ENCODE measurements around the gene MAST3. TPM values are rescaled to one million over a fixed set of nuclear protein-coding genes. Genes with fewer than 3 reads are reported as not detected.

Gene MAST3
- total and polyA plus RNA-seq, 2 of the 8 experiments (the other 6 are each of a cell fraction or from before 2014, with no cell fraction given) = 3.4 to 9.0 TPM

DNA sequence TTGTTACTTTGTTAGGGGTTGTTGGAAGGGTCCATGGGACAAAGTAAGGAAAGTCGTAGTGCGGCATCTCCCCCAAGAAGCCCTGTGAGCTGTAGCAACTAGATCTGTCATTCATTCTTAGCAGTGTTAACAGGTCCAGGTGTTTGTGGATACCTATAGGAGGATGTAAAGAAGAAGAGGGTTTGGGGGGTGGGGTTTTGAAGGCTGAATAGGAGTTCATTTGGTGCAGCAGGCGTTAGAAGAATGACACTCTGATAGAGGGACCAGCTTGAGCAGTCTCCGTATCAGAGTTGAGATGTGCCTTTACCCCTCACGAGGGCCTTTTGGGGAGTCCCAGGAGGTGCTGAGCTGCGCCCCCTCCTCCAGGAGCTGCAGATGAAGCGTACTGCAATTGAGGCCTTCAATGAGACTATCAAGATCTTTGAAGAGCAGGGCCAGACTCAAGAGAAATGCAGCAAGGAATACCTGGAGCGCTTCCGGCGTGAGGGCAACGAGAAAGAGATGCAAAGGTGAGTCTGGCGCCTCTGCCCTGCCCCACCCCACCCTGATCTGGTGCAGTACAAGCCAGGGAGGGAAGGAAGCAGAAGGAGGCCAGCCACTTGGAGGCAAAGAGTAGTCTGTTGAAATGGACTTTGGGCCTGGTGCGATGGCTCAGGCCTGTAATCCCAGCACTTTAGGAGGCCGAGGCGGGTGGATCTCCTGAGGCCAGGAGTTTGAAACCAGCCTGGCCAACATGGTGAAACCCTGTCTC, 68.4 kb downstream of the MAST3 start:
- WGBS, 2 experiments (ENCODE audit: extremely low coverage in 1 of 2, insufficient coverage in 1 of 2, insufficient read length in 1 of 2, insufficient replicate concordance in 2 of 2, low coverage in 1 of 2, low lambda C conversion rate in 2 of 2, missing lambda C conversion rate in 1 of 2) = 96% methylated on average over 14 of the region's 15 CpGs; no CpG with 5 or more reads in 1 of the 2 experiments
- peaks cover 0 to 3% (median 3%) of the 10 kb centered on the region in 4 experiments; a peak in 5 of 7 replicates for H3K4me1 ChIP-seq (replicated peaks in 1 of 4; ENCODE audit: control insufficient read depth in 3 of 4, insufficient read depth in 4 of 4, low read length in 3 of 4)
- no peak overlapping the region for H3K4ac ChIP-seq (replicated peaks; ENCODE audit: insufficient read length, low read depth, low read length)
- no peak overlapping the region for H2BK12ac ChIP-seq (ENCODE audit: low read depth, low read length)
- H3K79me2 ChIP-seq (ENCODE audit: control insufficient read depth in 1 of 2, insufficient read depth in 2 of 2, low read length in 2 of 2) = no peaks in the 10 kb centered on the region
- no peak overlapping the region for H4K91ac ChIP-seq (replicated peaks; ENCODE audit: insufficient read length, low read length)
- H3K18ac ChIP-seq (ENCODE audit: extremely low read depth, low read length) = no peak overlapping the region
- no peak overlapping the region for H2BK20ac ChIP-seq (ENCODE audit: low read length)
- H3K14ac ChIP-seq (ENCODE audit: insufficient read length) = no peak overlapping the region
- no peak overlapping the region for H4K5ac ChIP-seq (ENCODE audit: insufficient read length, low read depth, low read length)
- H3K36me3 ChIP-seq (ENCODE audit: control insufficient read depth in 2 of 4, insufficient read depth in 4 of 4, low read length in 3 of 4) = peaks cover 9 to 38% (median 24%) of the 10 kb centered on the region in 4 experiments; a peak in 7 of 8 replicates
- H3K79me1 ChIP-seq (ENCODE audit: low read depth, low read length) = no peaks in the 10 kb centered on the region
- no peak overlapping the region; the same call in 1 of the 2 replicates for H4K8ac ChIP-seq (ENCODE audit: extremely low read depth, insufficient read depth, low read length)
- no peak overlapping the region for H2BK15ac ChIP-seq (ENCODE audit: low read length)
- no peak for FAIRE-seq
- H3K9me3 ChIP-seq (ENCODE audit: insufficient read depth in 2 of 2, low read depth in 1 of 2, low read length in 1 of 2) = no peaks in the 10 kb centered on the region
- no peak overlapping the region for H3K27ac ChIP-seq (ENCODE audit: low read depth, low read length)
- H3K23ac ChIP-seq (ENCODE audit: insufficient read length) = no peak overlapping the region
- no peak for DNase-seq (ENCODE audit: low read depth in 1 of 2, low spot score in 2 of 2)
- ChIA-PET POLR2A (ENCODE audit: partially characterized antibody) (interaction anchor here (0.6 to 1.4 kb wide), 2 partner anchors 11 to 26 kb away, joined by 3 to 4 read pairs; no protein-coding TSS in a partner anchor), CTCF (ENCODE audit: partially characterized antibody) (interaction anchor here (1.0 to 2.6 kb wide), 7 partner anchors 11 to 107 kb away, joined by 3 to 15 read pairs (median 5); no protein-coding TSS in a partner anchor)
- H3K4me3 ChIP-seq (ENCODE audit: extremely low read depth in 1 of 4, insufficient read depth in 2 of 4, low read depth in 3 of 4, low read length in 4 of 4) = no peak overlapping the region
- H2BK120ac ChIP-seq (replicated peaks; ENCODE audit: low read depth, low read length) = no peak overlapping the region
- H2AK5ac ChIP-seq (ENCODE audit: low read depth, low read length) = no peak overlapping the region
- H3K27me3 ChIP-seq (replicated peaks in 1 of 4; ENCODE audit: control insufficient read depth in 3 of 4, extremely low read depth in 1 of 4, insufficient read depth in 3 of 4, low read length in 3 of 4) = no peaks in the 10 kb centered on the region
- no peak overlapping the region for H2AFZ ChIP-seq (ENCODE audit: low read length)
- no peak overlapping the region for H3K4me2 ChIP-seq (ENCODE audit: insufficient read depth in 1 of 2, low read depth in 2 of 2, low read length in 2 of 2)
- no peak overlapping the region for H3K56ac ChIP-seq (replicated peaks; ENCODE audit: insufficient read length, low read depth, low read length)
- H4K20me1 ChIP-seq (replicated peaks in 1 of 2; ENCODE audit: control insufficient read depth in 1 of 2, insufficient read depth in 2 of 2, low read length in 2 of 2) = peaks cover 0 to 7% of the 10 kb centered on the region in 2 experiments
- H3K9ac ChIP-seq (replicated peaks in 1 of 4; ENCODE audit: extremely low read depth in 1 of 4, low read depth in 3 of 4, low read length in 3 of 4) = no peak overlapping the region
- peaks cover under 1% of the 10 kb centered on the region; the same call in 1 of the 2 replicates for H3K23me2 ChIP-seq (ENCODE audit: low read depth, low read length)
- no peak overlapping the region for H2BK5ac ChIP-seq (ENCODE audit: low read depth, low read length)
- no peak for TF ChIP-seq ATF2 (IDR thresholded peaks at IDR 0.05; ENCODE audit: low read length)
- TF ChIP-seq KDM5A (IDR thresholded peaks at IDR 0.05; ENCODE audit: low read length) = no peak
- TF ChIP-seq TEAD4 (IDR thresholded peaks at IDR 0.05; ENCODE audit: low read depth, low read length) = no peak
- TF ChIP-seq CBX5 (IDR thresholded peaks at IDR 0.05; ENCODE audit: low read depth, low read length) = no peak
- TF ChIP-seq, protein P1, sequence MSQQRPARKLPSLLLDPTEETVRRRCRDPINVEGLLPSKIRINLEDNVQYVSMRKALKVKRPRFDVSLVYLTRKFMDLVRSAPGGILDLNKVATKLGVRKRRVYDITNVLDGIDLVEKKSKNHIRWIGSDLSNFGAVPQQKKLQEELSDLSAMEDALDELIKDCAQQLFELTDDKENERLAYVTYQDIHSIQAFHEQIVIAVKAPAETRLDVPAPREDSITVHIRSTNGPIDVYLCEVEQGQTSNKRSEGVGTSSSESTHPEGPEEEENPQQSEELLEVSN (IDR thresholded peaks at IDR 0.05) = no peak
- no peak for TF ChIP-seq GABPA (IDR thresholded peaks at IDR 0.05; ENCODE audit: borderline replicate concordance, insufficient read depth, low read length)

All from H1 (cell line).